Testis (tissue), 3 donors: ENCODE results near the gene B4GALNT1. TPM values are rescaled to one million over a fixed set of nuclear protein-coding genes. Genes with fewer than 3 reads are reported as not detected.

ENCODE experiments used
- DNase-seq: peaks from one replicate; pipeline ENCODE4 v3.0.0-alpha.2; 2019
- H3K27ac ChIP-seq, 2 donors: fragments of 200-600 bp; sonication (generic); one replicate each; pipeline ENCODE4 v1.5.1; 2019
- H3K27me3 ChIP-seq: fragments of 200-600 bp; sonication (generic); one replicate; pipeline ENCODE4 v1.5.1; 2019
- H3K36me3 ChIP-seq: fragments of 200-600 bp; sonication (generic); one replicate; pipeline ENCODE4 v1.5.1; 2017; ENCODE audit warnings: low read depth; ENCODE audit errors: missing control alignments
- H3K4me1 ChIP-seq: fragments of 200-600 bp; sonication (generic); one replicate; pipeline ENCODE4 v1.5.1; 2019
- H3K4me3 ChIP-seq, 2 donors: fragments of 200-600 bp; sonication (generic); one replicate each; pipeline ENCODE4 v1.5.1; 2017 to 2019
- H3K9me3 ChIP-seq: fragments of 200-600 bp; sonication (generic); one replicate; pipeline ENCODE4 v1.5.1; 2017
- CTCF ChIP-seq, 3 experiments: fragments of 450-650 bp in 2 of 3; fragments of 200-600 bp in 1 of 3; sonication (generic) in 1 of 3; IDR thresholded peaks; one replicate each; pipeline ENCODE4 v1.5.1; 2016 to 2019; ENCODE audit warnings: antibody characterized with exemption in 3 of 3, mild to moderate bottlenecking in 2 of 3, moderate library complexity in 1 of 3
- POLR2A ChIP-seq: fragments of 450-650 bp; IDR thresholded peaks from one replicate; pipeline ENCODE4 v1.6.1; 2017; ENCODE audit warnings: antibody characterized with exemption, mild to moderate bottlenecking, moderate library complexity
- WGBS, 2 donors: methylation state at CpG; one replicate each; pipeline ENCODE4 v1.1.5; 2018; 5-methylcytosine and 5-hydroxymethylcytosine counted together
- intact Hi-C: fragments of 100-400 bp; cut with DNase I; formaldehyde crosslinking; loops from one replicate; pipeline ENCODE4 v1.15.1; 2023; ENCODE audit warnings: low total_unique reads
- polyA plus RNA-seq: library from polyadenylated mRNA; stranded (reverse); fragments of 350-450 nt; fragmentation: Illumina TruSeq; extraction: RNeasy Lipid Tissue Mini Kit (QIAGEN cat#74804); gene quantifications from one replicate; pipeline ENCODE4 v1.2.3, GENCODE V29; 2014; ENCODE audit warnings: low read depth, low replicate concordance; ENCODE audit not compliant: insufficient read depth
- total RNA-seq, 2 donors: library from RNA; depleted of rRNA; stranded (reverse); fragments of >200 nt; gene quantifications; one replicate each; pipeline ENCODE4 v1.2.3, GENCODE V29; 2016

B4GALNT1 gene
- total and polyA plus RNA-seq, 3 donors from 2014 or later = 1.8 to 3.2 (median 2.3) TPM

DNA sequence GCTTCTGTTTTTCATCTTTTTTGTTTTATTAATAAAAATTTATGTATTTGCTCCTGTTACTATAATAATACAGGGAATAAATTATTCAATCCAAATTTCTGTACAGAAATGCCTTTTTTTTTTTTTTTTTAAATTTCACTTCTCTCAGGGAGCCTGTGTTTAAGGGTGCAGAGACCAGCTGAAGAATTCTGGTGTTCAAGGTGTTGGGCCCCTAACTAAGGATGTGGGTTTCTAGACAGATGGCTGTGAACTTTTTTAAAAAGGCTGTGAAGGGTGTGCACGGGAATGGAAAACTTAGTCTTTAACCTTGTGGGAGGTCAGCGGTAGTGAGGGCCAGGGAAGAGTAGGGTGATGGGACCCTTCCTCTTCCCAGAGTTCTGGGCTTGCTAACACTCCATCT, 29.7 kb downstream of the B4GALNT1 start:
- no peaks in the 10 kb centered on the region for H3K9me3 ChIP-seq
- no peaks in the 10 kb centered on the region for H3K36me3 ChIP-seq
- H3K4me3 ChIP-seq = no peak overlapping the region
- peak overlapping the region; percentile 94 to 96 for H3K27ac ChIP-seq
- DNase-seq = no peak
- H3K27me3 ChIP-seq = no peaks in the 10 kb centered on the region
- intact Hi-C loops = no loop called here
- H3K4me1 ChIP-seq = peaks cover 7% of the 10 kb centered on the region
- TF ChIP-seq POLR2A (no peak), CTCF (IDR thresholded peaks at IDR 0.05) (no peak)
- WGBS, 2 donors = 49 to 59% methylated on average over 2 of the region's 2 CpGs

DNA sequence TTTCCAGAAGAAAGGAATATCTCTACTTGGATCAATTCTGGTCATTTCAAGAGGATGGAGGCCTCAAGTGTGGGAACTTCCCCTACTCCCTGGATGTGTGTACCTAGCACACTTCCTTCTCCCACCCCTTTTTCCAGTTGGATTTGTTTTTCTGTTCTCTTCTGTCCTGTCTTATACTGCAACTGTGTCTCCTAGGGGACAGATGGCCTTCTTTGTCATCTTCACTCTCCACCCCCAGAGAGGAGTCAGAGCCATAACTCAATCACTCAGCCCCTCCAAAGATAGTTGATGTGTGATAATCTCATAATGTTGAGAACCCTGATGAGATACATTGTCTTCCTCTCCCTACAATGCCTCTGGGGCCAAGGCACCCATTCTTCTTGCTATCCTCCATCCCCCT, 30.5 kb downstream of the B4GALNT1 start:
- H3K36me3 ChIP-seq = no peaks in the 10 kb centered on the region

GRCh38 chr12:57600395-57600794, 32.6 kb downstream of the B4GALNT1 start:
- Histone ChIP-seq H3K4me1 (peaks cover 2% of the 10 kb centered on the region), H3K4me3 (no peak overlapping the region), H3K27ac (no peak overlapping the region), H3K36me3 (no peaks in the 10 kb centered on the region), H3K9me3 (no peaks in the 10 kb centered on the region), H3K27me3 (no peaks in the 10 kb centered on the region)
- WGBS, 2 donors = 71 to 80% methylated on average over 2 of the region's 2 CpGs
- intact Hi-C loops = no loop called here
- TF ChIP-seq POLR2A (no peak), CTCF (IDR thresholded peaks at IDR 0.05) (no peak)
- no peak for DNase-seq

More for the DNA sequence above, 30.5 kb downstream of the B4GALNT1 start:
- peaks cover 7% of the 10 kb centered on the region for H3K4me1 ChIP-seq
- H3K27ac ChIP-seq = no peak overlapping the region
- no peaks in the 10 kb centered on the region for H3K27me3 ChIP-seq
- DNase-seq = no peak
- H3K9me3 ChIP-seq = no peaks in the 10 kb centered on the region
- H3K4me3 ChIP-seq = no peak overlapping the region
- no peak for TF ChIP-seq POLR2A
- TF ChIP-seq CTCF (IDR thresholded peaks at IDR 0.05) = no peak
- intact Hi-C loops = no loop called here

- DNase-seq = no peak
- no peaks in the 10 kb centered on the region for H3K36me3 ChIP-seq
- WGBS, 2 donors = 68 to 81% methylated on average over 4 of the region's 4 CpGs
- H3K27ac ChIP-seq = no peak overlapping the region
- no peak overlapping the region for H3K4me3 ChIP-seq
- H3K4me1 ChIP-seq = peaks cover 21% of the 10 kb centered on the region
- TF ChIP-seq CTCF (IDR thresholded peaks at IDR 0.05) (no peak), POLR2A (no peak)
- H3K27me3 ChIP-seq = no peaks in the 10 kb centered on the region
- no peaks in the 10 kb centered on the region for H3K9me3 ChIP-seq
- intact Hi-C loops = no loop called here
Observed at GRCh38 chr12:57593187-57593586, 39.8 kb downstream of the B4GALNT1 start.

GRCh38 chr12:57592551-57593165, 40.3 kb downstream of the B4GALNT1 start:
- no peaks in the 10 kb centered on the region for H3K36me3 ChIP-seq
- DNase-seq = no peak
- H3K27ac ChIP-seq = no peak overlapping the region
- intact Hi-C loops = no loop called here
- no peaks in the 10 kb centered on the region for H3K27me3 ChIP-seq
- H3K4me1 ChIP-seq = peaks cover 21% of the 10 kb centered on the region
- H3K4me3 ChIP-seq = no peak overlapping the region
- TF ChIP-seq CTCF (IDR thresholded peaks at IDR 0.05) (no peak), POLR2A (no peak)
- WGBS, 2 donors = 49 to 64% methylated on average over 2 of the region's 2 CpGs
- no peaks in the 10 kb centered on the region for H3K9me3 ChIP-seq
